WTC11 (cell line): Measurements from ENCODE around the gene RTP5. TPM values are rescaled to one million over a fixed set of nuclear protein-coding genes. Genes with fewer than 3 reads are reported as not detected.

Experiments
- ATAC-seq: fragments of 200-7000 bp; cut with Tn5 transposase; 2 replicates; pipeline ENCODE4 v1.10.0; 2021; ENCODE audit warnings: mild to moderate bottlenecking, moderate library complexity
- CTCF ChIA-PET: fragments of 300-600 bp; sonication (Branson Sonifier 250); formaldehyde crosslinking; loops from one replicate; lab custom pipeline; 2021; ENCODE audit warnings: antibody characterized with exemption; lab: Charles Lee
- POLR2A ChIA-PET: fragments of 350-600 bp; sonication (Branson Sonifier 250); formaldehyde crosslinking; loops from one replicate; lab custom pipeline; 2021; ENCODE audit warnings: antibody characterized with exemption; lab: Charles Lee
- DNase-seq: peaks from one replicate; pipeline ENCODE4 v3.0.0; 2021; ENCODE audit warnings: low spot score
- H3K27ac Mint-ChIP-seq: 2 replicates; pipeline ENCODE4 v1.8.0; 2021; ENCODE audit warnings: mixed read lengths
- H3K27me3 Mint-ChIP-seq: 2 replicates; pipeline ENCODE4 v1.8.0; 2021; ENCODE audit warnings: low read depth, mild to moderate bottlenecking, moderate library complexity, mixed read lengths
- H3K36me3 Mint-ChIP-seq: 2 replicates; pipeline ENCODE4 v1.8.0; 2021; ENCODE audit warnings: mixed read lengths
- H3K4me1 Mint-ChIP-seq: 2 replicates; pipeline ENCODE4 v1.8.0; 2022; ENCODE audit warnings: mixed read lengths
- H3K4me3 Mint-ChIP-seq: 2 replicates; pipeline ENCODE4 v1.8.0; 2021; ENCODE audit warnings: mild to moderate bottlenecking, moderate library complexity, mixed read lengths
- H3K9me3 Mint-ChIP-seq: 2 replicates; pipeline ENCODE4 v1.8.0; 2021; ENCODE audit warnings: mixed read lengths
- CREB1 ChIP-seq: sonication (generic); formaldehyde crosslinking; IDR thresholded peaks from 2 replicates; pipeline ENCODE4 v1.8.0; 2023; ENCODE audit warnings: mild to moderate bottlenecking, missing genetic modification reagents
- ELF4 ChIP-seq: sonication (generic); formaldehyde crosslinking; IDR thresholded peaks from 2 replicates; pipeline ENCODE4 v1.8.1; 2022; ENCODE audit warnings: low read depth, mild to moderate bottlenecking, moderate library complexity, missing genetic modification reagents
- EMX1 ChIP-seq: fragments of 250-450 bp; sonication (Bioruptor Pico); IDR thresholded peaks from 2 replicates; pipeline ENCODE4 v1.8.0; 2021; ENCODE audit warnings: mild to moderate bottlenecking
- ETV6 ChIP-seq: sonication (generic); formaldehyde crosslinking; IDR thresholded peaks from 2 replicates; pipeline ENCODE4 v1.8.1; 2022; ENCODE audit warnings: mild to moderate bottlenecking, missing genetic modification reagents
- GTF2I ChIP-seq: fragments of 250-450 bp; sonication (Bioruptor Pico); conservative IDR thresholded peaks from 2 replicates; pipeline ENCODE4 v1.4.0; 2021; ENCODE audit warnings: mild to moderate bottlenecking
- HMGA2 ChIP-seq: fragments of 250-450 bp; sonication (Bioruptor Pico); IDR thresholded peaks from 2 replicates; pipeline ENCODE4 v1.4.0; 2021; ENCODE audit warnings: mild to moderate bottlenecking, moderate library complexity
- JAZF1 ChIP-seq: fragments of 250-450 bp; sonication (Bioruptor Pico); IDR thresholded peaks from 2 replicates; pipeline ENCODE4 v1.9.0; 2021; ENCODE audit warnings: moderate library complexity, mild to moderate bottlenecking, inconsistent platforms
- NFE2L1 ChIP-seq: sonication (generic); formaldehyde crosslinking; IDR thresholded peaks from 2 replicates; pipeline ENCODE4 v1.8.1; 2023; ENCODE audit warnings: missing genetic modification reagents
- NFYB ChIP-seq: sonication (generic); formaldehyde crosslinking; conservative IDR thresholded peaks from 2 replicates; pipeline ENCODE4 v1.8.0; 2022; ENCODE audit warnings: low read depth, missing genetic modification reagents
- NR1H2 ChIP-seq: sonication (generic); formaldehyde crosslinking; IDR thresholded peaks from 2 replicates; pipeline ENCODE4 v1.9.0; 2021; ENCODE audit warnings: mild to moderate bottlenecking, moderate library complexity, missing genetic modification reagents
- OVOL2 ChIP-seq: fragments of 250-450 bp; sonication (Bioruptor Pico); IDR thresholded peaks from 2 replicates; pipeline ENCODE4 v1.9.0; 2021; ENCODE audit warnings: mild to moderate bottlenecking, borderline replicate concordance
- PREB ChIP-seq: sonication (generic); formaldehyde crosslinking; IDR thresholded peaks from 2 replicates; pipeline ENCODE4 v1.8.1; 2022; ENCODE audit warnings: mild to moderate bottlenecking, missing genetic modification reagents, moderate library complexity, borderline replicate concordance
- SMAD3 ChIP-seq: sonication (generic); formaldehyde crosslinking; IDR thresholded peaks from 2 replicates; pipeline ENCODE4 v1.8.0; 2022; ENCODE audit warnings: missing genetic modification reagents, mild to moderate bottlenecking, borderline replicate concordance
- SP1 ChIP-seq: sonication (generic); formaldehyde crosslinking; conservative IDR thresholded peaks from 2 replicates; pipeline ENCODE4 v1.8.1; 2022; ENCODE audit warnings: missing genetic modification reagents
- STAT6 ChIP-seq: sonication (generic); formaldehyde crosslinking; conservative IDR thresholded peaks from 2 replicates; pipeline ENCODE4 v1.8.1; 2023; ENCODE audit warnings: mild to moderate bottlenecking, low read depth, missing genetic modification reagents, moderate library complexity
- TEAD1 ChIP-seq: sonication (generic); formaldehyde crosslinking; IDR thresholded peaks from 2 replicates; pipeline ENCODE4 v1.8.0; 2022; ENCODE audit warnings: mild to moderate bottlenecking, missing genetic modification reagents
- ZNF416 ChIP-seq: fragments of 250-450 bp; sonication (Bioruptor Pico); IDR thresholded peaks from 2 replicates; pipeline ENCODE4 v1.9.0; 2021; ENCODE audit warnings: mild to moderate bottlenecking, inconsistent platforms
- ZNF423 ChIP-seq: fragments of 250-450 bp; sonication (Bioruptor Pico); IDR thresholded peaks from 2 replicates; pipeline ENCODE4 v2.1.2; 2022; ENCODE audit warnings: mild to moderate bottlenecking, moderate library complexity
- ZSCAN18 ChIP-seq: fragments of 250-450 bp; sonication (Bioruptor Pico); IDR thresholded peaks from 2 replicates; pipeline ENCODE4 v2.1.2; 2022; ENCODE audit warnings: mild to moderate bottlenecking, moderate library complexity
- total RNA-seq: library from RNA; stranded (reverse); gene quantifications from 3 replicates; pipeline ENCODE4 v1.2.3, GENCODE V29; 2021
- TF ChIP-seq, protein P1 (sequence below): fragments of 250-450 bp; sonication (Bioruptor Pico); conservative IDR thresholded peaks from 2 replicates; pipeline ENCODE4 v1.9.0; 2021; ENCODE audit warnings: mild to moderate bottlenecking
- TF ChIP-seq, protein P2 (sequence below): fragments of 250-450 bp; sonication (Bioruptor Pico); IDR thresholded peaks from 2 replicates; pipeline ENCODE4 v1.9.0; 2021; ENCODE audit warnings: mild to moderate bottlenecking, borderline replicate concordance

The RTP5 gene
- total RNA-seq, 1 experiment from 2014 or later = not detected

- TF ChIP-seq, protein P1, sequence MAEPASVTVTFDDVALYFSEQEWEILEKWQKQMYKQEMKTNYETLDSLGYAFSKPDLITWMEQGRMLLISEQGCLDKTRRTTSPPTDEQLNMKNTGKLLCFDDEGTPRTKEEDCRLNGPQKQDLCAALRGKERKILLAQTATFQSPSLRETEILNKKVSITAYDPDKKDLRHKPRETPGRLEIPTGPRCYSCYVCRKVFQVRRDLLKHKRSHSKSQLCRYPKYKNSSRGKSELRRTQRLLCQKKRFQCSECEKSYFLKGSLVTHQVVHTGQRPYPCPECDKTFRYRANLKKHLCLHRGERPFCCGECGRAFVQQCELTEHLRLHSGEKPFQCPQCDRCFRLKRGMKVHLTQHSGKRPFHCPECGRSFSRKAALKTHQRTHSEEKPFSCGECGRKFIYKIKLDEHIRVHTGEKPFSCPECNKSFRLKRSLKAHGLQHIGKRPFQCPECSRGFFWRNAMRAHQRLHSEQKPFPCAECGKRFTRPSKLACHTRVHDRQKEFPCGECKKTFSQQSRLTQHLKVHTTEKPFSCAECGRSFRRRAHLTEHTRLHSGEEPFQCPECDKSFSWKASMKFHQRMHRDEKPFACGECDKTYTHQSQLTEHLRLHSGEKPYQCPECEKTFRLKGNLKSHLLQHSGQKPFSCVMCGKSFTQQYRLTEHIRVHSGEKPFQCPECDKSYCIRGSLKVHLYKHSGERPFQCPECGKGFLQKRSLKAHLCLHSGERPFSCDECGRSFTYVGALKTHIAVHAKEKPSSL (CRISPR knock-in tag) = no peak
- TF ChIP-seq NFE2L1 (no peak), ETV6 (CRISPR knock-in tag) (no peak)
These were observed 18.4 kb downstream of the RTP5 start (continued) for GRCh38 chr2:241887806-241888522.

- ChIA-PET POLR2A (no interaction called here), CTCF (no interaction called here)
- ATAC-seq = no peak
- Mint-ChIP-seq H3K4me1 (peaks cover 19% of the 10 kb centered on the region), H3K27ac (no peak overlapping the region), H3K36me3 (peaks cover 16% of the 10 kb centered on the region), H3K27me3 (no peaks in the 10 kb centered on the region; the same call in 1 of the 2 replicates), H3K4me3 (no peak overlapping the region), H3K9me3 (peaks cover 14% of the 10 kb centered on the region)
- DNase-seq = no peak
- TF ChIP-seq NFYB (CRISPR knock-in tag) (no peak), JAZF1 (no peak), PREB (no peak), SP1 (CRISPR knock-in tag) (no peak), ZNF423 (CRISPR knock-in tag) (no peak), GTF2I (no peak), ZNF416 (no peak), EMX1 (no peak), SMAD3 (no peak), ZSCAN18 (CRISPR knock-in tag) (no peak), NR1H2 (CRISPR knock-in tag) (no peak), ELF4 (CRISPR knock-in tag) (no peak), CREB1 (CRISPR knock-in tag) (no peak), STAT6 (no peak), TEAD1 (CRISPR knock-in tag) (no peak), HMGA2 (CRISPR knock-in tag) (no peak), OVOL2 (CRISPR knock-in tag) (no peak)
- TF ChIP-seq, protein P2, sequence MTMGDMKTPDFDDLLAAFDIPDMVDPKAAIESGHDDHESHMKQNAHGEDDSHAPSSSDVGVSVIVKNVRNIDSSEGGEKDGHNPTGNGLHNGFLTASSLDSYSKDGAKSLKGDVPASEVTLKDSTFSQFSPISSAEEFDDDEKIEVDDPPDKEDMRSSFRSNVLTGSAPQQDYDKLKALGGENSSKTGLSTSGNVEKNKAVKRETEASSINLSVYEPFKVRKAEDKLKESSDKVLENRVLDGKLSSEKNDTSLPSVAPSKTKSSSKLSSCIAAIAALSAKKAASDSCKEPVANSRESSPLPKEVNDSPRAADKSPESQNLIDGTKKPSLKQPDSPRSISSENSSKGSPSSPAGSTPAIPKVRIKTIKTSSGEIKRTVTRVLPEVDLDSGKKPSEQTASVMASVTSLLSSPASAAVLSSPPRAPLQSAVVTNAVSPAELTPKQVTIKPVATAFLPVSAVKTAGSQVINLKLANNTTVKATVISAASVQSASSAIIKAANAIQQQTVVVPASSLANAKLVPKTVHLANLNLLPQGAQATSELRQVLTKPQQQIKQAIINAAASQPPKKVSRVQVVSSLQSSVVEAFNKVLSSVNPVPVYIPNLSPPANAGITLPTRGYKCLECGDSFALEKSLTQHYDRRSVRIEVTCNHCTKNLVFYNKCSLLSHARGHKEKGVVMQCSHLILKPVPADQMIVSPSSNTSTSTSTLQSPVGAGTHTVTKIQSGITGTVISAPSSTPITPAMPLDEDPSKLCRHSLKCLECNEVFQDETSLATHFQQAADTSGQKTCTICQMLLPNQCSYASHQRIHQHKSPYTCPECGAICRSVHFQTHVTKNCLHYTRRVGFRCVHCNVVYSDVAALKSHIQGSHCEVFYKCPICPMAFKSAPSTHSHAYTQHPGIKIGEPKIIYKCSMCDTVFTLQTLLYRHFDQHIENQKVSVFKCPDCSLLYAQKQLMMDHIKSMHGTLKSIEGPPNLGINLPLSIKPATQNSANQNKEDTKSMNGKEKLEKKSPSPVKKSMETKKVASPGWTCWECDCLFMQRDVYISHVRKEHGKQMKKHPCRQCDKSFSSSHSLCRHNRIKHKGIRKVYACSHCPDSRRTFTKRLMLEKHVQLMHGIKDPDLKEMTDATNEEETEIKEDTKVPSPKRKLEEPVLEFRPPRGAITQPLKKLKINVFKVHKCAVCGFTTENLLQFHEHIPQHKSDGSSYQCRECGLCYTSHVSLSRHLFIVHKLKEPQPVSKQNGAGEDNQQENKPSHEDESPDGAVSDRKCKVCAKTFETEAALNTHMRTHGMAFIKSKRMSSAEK = no peak
These were observed 19.1 kb downstream of the RTP5 start for GRCh38 chr2:241888641-241889040.
